SK-N-MC (cell line): ENCODE measurements around the gene KRTAP12-2.

Experiments used
- EZH2 ChIP-seq: fragments of 200-600 bp; sonication (generic); IDR thresholded peaks from one replicate; pipeline ENCODE4 v1.6.1; 2017; ENCODE audit warnings: antibody characterized with exemption
- FOXP2 ChIP-seq: optimal IDR thresholded peaks from 2 replicates; pipeline ENCODE3; 2011; ENCODE audit warnings: mild to moderate bottlenecking, moderate library complexity; ENCODE audit not compliant: insufficient read depth; ENCODE audit errors: extremely low read length, control extremely low read depth
- POLR2AphosphoS5 ChIP-seq: IDR thresholded peaks from 2 replicates; pipeline ENCODE4 v1.6.1; 2012; ENCODE audit warnings: mild to moderate bottlenecking, low read depth, low read length, borderline replicate concordance

GRCh38 chr21:44639331-44639655 lies 27.4 kb downstream of the KRTAP12-2 start:
- no peak for TF ChIP-seq EZH2
- TF ChIP-seq POLR2AphosphoS5, result no peak
- TF ChIP-seq FOXP2, result no peak
